ENCODE measurements around the gene SNX1.

- TF ChIP-seq CTCF (IDR thresholded peaks at IDR 0.05; ENCODE audit: insufficient read depth, low read depth, low read length) (no peak), EZH2 (IDR thresholded peaks at IDR 0.05; ENCODE audit: insufficient read depth, low read length) (no peak)
Observed at GRCh38 chr15:64185146-64185911, 89.5 kb downstream of the SNX1 start.

Measured in astrocyte (in vitro differentiated cells and primary cell).